GM23338 (cell line): ENCODE measurements around the gene DIP2C. TPM values are rescaled to one million over a fixed set of nuclear protein-coding genes. Genes with fewer than 3 reads are reported as not detected.

Experiments used
- ATAC-seq: fragments of 200-7000 bp; cut with Tn5 transposase; 3 replicates; pipeline ENCODE4 v1.9.1; 2020
- DNase-seq: peaks from one replicate; pipeline ENCODE4 v3.0.0-alpha.2; 2015; ENCODE audit warnings: low spot score
- H2AFZ ChIP-seq: fragments of 200-600 bp; sonication (generic); 2 replicates; pipeline ENCODE4 v1.8.0; 2016; ENCODE audit warnings: antibody characterized with exemption, mild to moderate bottlenecking, moderate library complexity
- H3F3A ChIP-seq: fragments of 200-600 bp; sonication (generic); replicated peaks from 2 replicates; pipeline ENCODE4 v1.8.0; 2017; ENCODE audit warnings: antibody characterized with exemption, mixed run types, low read depth
- H3K27ac ChIP-seq: fragments of 200-600 bp; sonication (generic); 2 replicates; pipeline ENCODE4 v1.6.1; 2016; ENCODE audit warnings: low read depth
- H3K27me3 ChIP-seq: fragments of 200-600 bp; sonication (generic); 2 replicates; pipeline ENCODE4 v1.8.0; 2016; ENCODE audit warnings: mild to moderate bottlenecking, mixed run types, moderate library complexity; ENCODE audit not compliant: insufficient read depth
- H3K36me3 ChIP-seq: fragments of 200-600 bp; sonication (generic); 2 replicates; pipeline ENCODE4 v1.8.0; 2016; ENCODE audit warnings: mild to moderate bottlenecking; ENCODE audit not compliant: insufficient read depth
- H3K4me1 ChIP-seq: fragments of 200-600 bp; sonication (generic); 2 replicates; pipeline ENCODE4 v1.8.0; 2016; ENCODE audit warnings: mild to moderate bottlenecking, moderate library complexity; ENCODE audit not compliant: insufficient read depth
- H3K4me2 ChIP-seq: fragments of 200-600 bp; sonication (generic); 2 replicates; pipeline ENCODE4 v1.7.1; 2017; ENCODE audit warnings: mixed run types
- H3K4me3 ChIP-seq: fragments of 200-600 bp; sonication (generic); 2 replicates; pipeline ENCODE4 v1.6.1; 2016; ENCODE audit warnings: mixed run types
- H3K79me2 ChIP-seq: fragments of 200-600 bp; sonication (generic); replicated peaks from 2 replicates; pipeline ENCODE4 v1.8.0; 2017; ENCODE audit warnings: mild to moderate bottlenecking; ENCODE audit not compliant: insufficient read depth
- H3K9me2 ChIP-seq: fragments of 200-600 bp; sonication (generic); 2 replicates; pipeline ENCODE4 v1.8.0; 2017; ENCODE audit not compliant: insufficient read depth
- H4K20me1 ChIP-seq: fragments of 200-600 bp; sonication (generic); replicated peaks from 2 replicates; pipeline ENCODE4 v1.8.0; 2017; ENCODE audit warnings: mild to moderate bottlenecking; ENCODE audit not compliant: insufficient read depth
- H3K27ac Mint-ChIP-seq: 2 replicates; pipeline ENCODE4 v1.8.0; 2020; ENCODE audit warnings: inconsistent platforms, mild to moderate bottlenecking, moderate library complexity, mixed read lengths
- H3K27me3 Mint-ChIP-seq: 3 replicates; pipeline ENCODE4 v1.8.0; 2022; ENCODE audit warnings: low read depth, mild to moderate bottlenecking, moderate library complexity, mixed read lengths, inconsistent platforms; ENCODE audit not compliant: insufficient read depth, poor library complexity
- H3K36me3 Mint-ChIP-seq: 3 replicates; pipeline ENCODE4 v1.8.0; 2021; ENCODE audit warnings: low read depth, mild to moderate bottlenecking, inconsistent platforms, moderate library complexity, mixed read lengths
- H3K4me1 Mint-ChIP-seq: 3 replicates; pipeline ENCODE4 v1.8.0; 2020; ENCODE audit warnings: mild to moderate bottlenecking, inconsistent platforms, mixed read lengths
- H3K4me3 Mint-ChIP-seq: 3 replicates; pipeline ENCODE4 v1.8.0; 2021; ENCODE audit warnings: moderate library complexity, mild to moderate bottlenecking, inconsistent platforms, mixed read lengths
- H3K9me3 Mint-ChIP-seq: 3 replicates; pipeline ENCODE4 v1.8.0; 2020; ENCODE audit warnings: moderate library complexity, mild to moderate bottlenecking, inconsistent platforms, mixed read lengths
- CREB1 ChIP-seq: fragments of 250-450 bp; sonication (Bioruptor Pico); IDR thresholded peaks from 2 replicates; pipeline ENCODE4 v1.5.0; 2020; ENCODE audit warnings: low read depth, mild to moderate bottlenecking, moderate library complexity
- CTCF ChIP-seq, 2 experiments: fragments of 200-600 bp in 1 of 2; sonication (generic) in 1 of 2; conservative IDR thresholded peaks; 2 replicates each; pipeline versions ENCODE4 v1.5.1 to v1.6.1; 2016 to 2017; ENCODE audit warnings: antibody characterized with exemption in 2 of 2, low read depth in 2 of 2, mild to moderate bottlenecking in 2 of 2, moderate library complexity in 1 of 2
- ETS1 ChIP-seq: IDR thresholded peaks from 2 replicates; pipeline ENCODE4 v1.6.1; 2016; ENCODE audit warnings: antibody characterized with exemption
- EZH2phosphoT487 ChIP-seq: fragments of 200-600 bp; sonication (generic); IDR thresholded peaks from one replicate; pipeline ENCODE4 v1.8.1; 2018; ENCODE audit warnings: antibody characterized with exemption; ENCODE audit not compliant: unreplicated experiment
- JUNB ChIP-seq: IDR thresholded peaks from one replicate; pipeline ENCODE4 v1.6.1; 2016; ENCODE audit warnings: antibody characterized with exemption; ENCODE audit not compliant: unreplicated experiment
- POLR2AphosphoS5 ChIP-seq: IDR thresholded peaks from 2 replicates; pipeline ENCODE4 v1.6.1; 2016; ENCODE audit warnings: antibody characterized with exemption, low read depth
- ZNF114 ChIP-seq: fragments of 250-450 bp; sonication (Bioruptor Pico); IDR thresholded peaks from 2 replicates; pipeline ENCODE4 v1.5.0; 2020; ENCODE audit warnings: mild to moderate bottlenecking, moderate library complexity
- ZNF331 ChIP-seq: fragments of 250-450 bp; sonication (Bioruptor Pico); IDR thresholded peaks from 2 replicates; pipeline ENCODE4 v1.5.0; 2020; ENCODE audit warnings: low read depth, mild to moderate bottlenecking, moderate library complexity
- ZNF462 ChIP-seq: fragments of 250-450 bp; sonication (Bioruptor Pico); IDR thresholded peaks from 2 replicates; pipeline ENCODE4 v1.5.0; 2020; ENCODE audit warnings: mild to moderate bottlenecking, moderate library complexity
- polyA plus RNA-seq: library from polyadenylated mRNA; unstranded; fragments of >200 nt; fragmentation: Nextera tagmentation; extraction: Ambion mirVana; gene quantifications from 2 replicates; pipeline ENCODE4 v1.2.1, GENCODE V29; 2016
- total RNA-seq: library from RNA; depleted of rRNA; stranded (reverse); fragments of >200 nt; shearing (Covaris generic); gene quantifications from 2 replicates; pipeline ENCODE4 v1.2.3, GENCODE V29; 2014
- TF ChIP-seq, protein P1 (sequence below): IDR thresholded peaks from one replicate; pipeline ENCODE4 v1.6.1; 2018; ENCODE audit warnings: antibody characterized with exemption; ENCODE audit not compliant: unreplicated experiment

The DIP2C gene
- total and polyA plus RNA-seq, 2 experiments from 2014 or later: 5.1 to 7.7 TPM

DNA sequence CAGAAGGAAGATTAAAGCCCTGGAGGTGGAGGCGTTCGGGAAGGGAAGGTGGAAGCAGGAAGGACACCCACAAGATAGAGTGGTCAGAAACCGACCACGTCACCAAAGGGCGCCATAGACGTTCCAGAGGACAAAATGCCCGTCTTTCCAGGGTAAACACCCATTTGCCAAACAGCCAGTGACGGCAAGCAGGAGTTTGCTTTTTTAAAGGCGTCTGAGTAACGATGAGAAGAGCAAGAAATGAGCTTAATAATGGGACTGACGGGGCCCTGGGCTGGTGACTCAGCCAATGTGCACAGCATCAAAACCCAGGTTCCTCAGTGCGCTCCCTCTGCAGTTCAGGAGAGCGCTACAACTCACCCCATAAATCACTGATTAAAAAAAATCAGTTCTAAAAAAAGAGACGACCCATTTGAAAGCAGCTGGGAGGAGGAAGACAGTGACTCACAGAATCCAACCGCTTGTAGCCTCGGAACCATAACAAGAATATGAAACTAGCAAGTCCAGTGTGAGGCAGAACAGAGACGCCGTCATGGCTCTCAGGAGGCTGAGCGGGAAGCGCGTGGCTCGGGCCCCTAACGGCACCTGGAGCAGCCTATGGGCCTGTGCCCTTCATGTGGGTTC, 5.9 kb downstream of the DIP2C start (continued):
- no peak for TF ChIP-seq CTCF (conservative IDR thresholded peaks at IDR 0.05; ENCODE audit: low read depth in 2 of 2)
- TF ChIP-seq ETS1: no peak
- TF ChIP-seq ZNF331: no peak
- no peak for TF ChIP-seq POLR2AphosphoS5
- TF ChIP-seq JUNB: no peak

DNA sequence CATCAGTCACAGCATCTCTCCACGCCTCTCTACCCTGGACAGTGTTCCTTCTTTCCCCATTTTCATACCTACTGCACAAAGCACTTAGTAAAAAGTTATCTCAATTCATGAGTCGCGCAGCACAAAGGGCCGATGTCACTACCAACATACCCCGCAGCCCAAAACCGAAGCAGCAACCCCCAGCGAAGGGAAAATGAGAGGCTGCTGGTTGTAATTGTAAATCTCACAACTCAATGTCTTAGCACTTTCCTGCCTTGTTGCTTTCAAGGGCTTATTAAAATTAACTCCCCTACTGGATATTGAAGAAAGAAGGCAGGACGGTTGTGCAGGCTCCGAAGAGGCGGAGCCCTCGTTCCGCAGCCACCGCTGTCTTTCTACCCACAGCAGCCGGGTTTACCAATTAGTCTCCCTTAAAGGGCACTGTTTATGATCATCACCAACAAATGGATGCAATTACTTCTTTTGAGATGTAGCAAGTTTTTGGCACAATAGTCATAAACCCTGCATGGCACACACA, 6.5 kb downstream of the DIP2C start:
- Mint-ChIP-seq H3K9me3 (peaks cover 3% of the 10 kb centered on the region; the same call in 1 of the 3 replicates), H3K27ac (no peak overlapping the region; the same call in 1 of the 2 replicates), H3K27me3 (peaks cover 10% of the 10 kb centered on the region), H3K4me1 (peaks cover 8% of the 10 kb centered on the region), H3K4me3 (peak overlapping the region; percentile 23; the same call in 2 of the 3 replicates), H3K36me3 (no peaks in the 10 kb centered on the region; the same call in 1 of the 3 replicates)
- Histone ChIP-seq H3K4me2 (no peak overlapping the region), H3K4me3 (no peak overlapping the region), H3K4me1 (no peaks in the 10 kb centered on the region), H4K20me1 (no peaks in the 10 kb centered on the region; the same call in none of the 2 replicates), H3K9me2 (no peaks in the 10 kb centered on the region), H3K27me3 (peaks cover 5% of the 10 kb centered on the region; the same call in 1 of the 2 replicates), H3K27ac (no peak overlapping the region), H2AFZ (no peak overlapping the region), H3K79me2 (peaks cover 69% of the 10 kb centered on the region), H3F3A (no peaks in the 10 kb centered on the region), H3K36me3 (no peaks in the 10 kb centered on the region)
- ATAC-seq (no peak), DNase-seq (no peak)
- no peak for TF ChIP-seq ZNF331
- TF ChIP-seq, protein P1, sequence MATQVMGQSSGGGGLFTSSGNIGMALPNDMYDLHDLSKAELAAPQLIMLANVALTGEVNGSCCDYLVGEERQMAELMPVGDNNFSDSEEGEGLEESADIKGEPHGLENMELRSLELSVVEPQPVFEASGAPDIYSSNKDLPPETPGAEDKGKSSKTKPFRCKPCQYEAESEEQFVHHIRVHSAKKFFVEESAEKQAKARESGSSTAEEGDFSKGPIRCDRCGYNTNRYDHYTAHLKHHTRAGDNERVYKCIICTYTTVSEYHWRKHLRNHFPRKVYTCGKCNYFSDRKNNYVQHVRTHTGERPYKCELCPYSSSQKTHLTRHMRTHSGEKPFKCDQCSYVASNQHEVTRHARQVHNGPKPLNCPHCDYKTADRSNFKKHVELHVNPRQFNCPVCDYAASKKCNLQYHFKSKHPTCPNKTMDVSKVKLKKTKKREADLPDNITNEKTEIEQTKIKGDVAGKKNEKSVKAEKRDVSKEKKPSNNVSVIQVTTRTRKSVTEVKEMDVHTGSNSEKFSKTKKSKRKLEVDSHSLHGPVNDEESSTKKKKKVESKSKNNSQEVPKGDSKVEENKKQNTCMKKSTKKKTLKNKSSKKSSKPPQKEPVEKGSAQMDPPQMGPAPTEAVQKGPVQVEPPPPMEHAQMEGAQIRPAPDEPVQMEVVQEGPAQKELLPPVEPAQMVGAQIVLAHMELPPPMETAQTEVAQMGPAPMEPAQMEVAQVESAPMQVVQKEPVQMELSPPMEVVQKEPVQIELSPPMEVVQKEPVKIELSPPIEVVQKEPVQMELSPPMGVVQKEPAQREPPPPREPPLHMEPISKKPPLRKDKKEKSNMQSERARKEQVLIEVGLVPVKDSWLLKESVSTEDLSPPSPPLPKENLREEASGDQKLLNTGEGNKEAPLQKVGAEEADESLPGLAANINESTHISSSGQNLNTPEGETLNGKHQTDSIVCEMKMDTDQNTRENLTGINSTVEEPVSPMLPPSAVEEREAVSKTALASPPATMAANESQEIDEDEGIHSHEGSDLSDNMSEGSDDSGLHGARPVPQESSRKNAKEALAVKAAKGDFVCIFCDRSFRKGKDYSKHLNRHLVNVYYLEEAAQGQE: no peak
- TF ChIP-seq CREB1: no peak
- TF ChIP-seq ZNF114 (CRISPR knock-in tag): no peak
- no peak for TF ChIP-seq JUNB
- TF ChIP-seq ZNF462 (CRISPR knock-in tag): no peak
- TF ChIP-seq EZH2phosphoT487: no peak
